GM12872 (cell line): Measurements from ENCODE around the gene RELL2.

ENCODE experiments used
- CTCF ChIP-seq: IDR thresholded peaks from 3 replicates; pipeline ENCODE4 v1.5.1; 2011; ENCODE audit warnings: low read depth, mild to moderate bottlenecking, low read length, moderate library complexity; ENCODE audit not compliant: insufficient read depth

Gene RELL2

GRCh38 chr5:141603923-141604717, 32.7 kb upstream of the RELL2 start:
- no peak for TF ChIP-seq CTCF

GRCh38 chr5:141605523-141606277, 31.1 kb upstream of the RELL2 start:
- no peak for TF ChIP-seq CTCF

- TF ChIP-seq CTCF = no peak
These were observed 28.8 kb upstream of the RELL2 start for GRCh38 chr5:141608046-141608445.

- no peak for TF ChIP-seq CTCF
These were observed 28.2 kb upstream of the RELL2 start for GRCh38 chr5:141608557-141608956.

GRCh38 chr5:141609044-141609443, 27.8 kb upstream of the RELL2 start:
- no peak for TF ChIP-seq CTCF

GRCh38 chr5:141611289-141611688, 25.5 kb upstream of the RELL2 start:
- no peak for TF ChIP-seq CTCF

GRCh38 chr5:141613344-141613743, 23.5 kb upstream of the RELL2 start:
- no peak for TF ChIP-seq CTCF
